ENCODE data around the gene SLC39A6.

Gene SLC39A6

GRCh38 chr18:36153771-36154170 lies 24.6 kb upstream of the SLC39A6 start:
- no peak for TF ChIP-seq ZNF274 (IDR thresholded peaks at IDR 0.05; ENCODE audit: low read depth, low read length)

GRCh38 chr18:36153203-36153602 lies 24.1 kb upstream of the SLC39A6 start:
- TF ChIP-seq ZNF274 (IDR thresholded peaks at IDR 0.05; ENCODE audit: low read depth, low read length) = no peak
- no peak overlapping the region for H3K4me3 ChIP-seq (ENCODE audit: low read length)

More at GRCh38 chr18:36153771-36154170, 24.6 kb upstream of the SLC39A6 start:
- H3K4me3 ChIP-seq (ENCODE audit: low read length) = no peak overlapping the region

- TF ChIP-seq ZNF274 (IDR thresholded peaks at IDR 0.05; ENCODE audit: low read depth, low read length) = no peak
- no peak overlapping the region for H3K4me3 ChIP-seq (ENCODE audit: low read length)
Observed at GRCh38 chr18:36152781-36153180, 23.6 kb upstream of the SLC39A6 start.

GRCh38 chr18:36149514-36150289 lies 20.6 kb upstream of the SLC39A6 start:
- TF ChIP-seq ZNF274 (IDR thresholded peaks at IDR 0.05; ENCODE audit: low read depth, low read length) = no peak
- peak overlapping the region; percentile 36; the same call in 1 of the 2 replicates for H3K4me3 ChIP-seq (ENCODE audit: low read length)

- no peak for TF ChIP-seq ZNF274 (IDR thresholded peaks at IDR 0.05; ENCODE audit: low read depth, low read length)
- H3K4me3 ChIP-seq (ENCODE audit: low read length) = no peak overlapping the region
Observed at GRCh38 chr18:36143391-36143790, 14.3 kb upstream of the SLC39A6 start.

GRCh38 chr18:36142751-36143150 lies 13.6 kb upstream of the SLC39A6 start:
- no peak for TF ChIP-seq ZNF274 (IDR thresholded peaks at IDR 0.05; ENCODE audit: low read depth, low read length)
- no peak overlapping the region for H3K4me3 ChIP-seq (ENCODE audit: low read length)

GRCh38 chr18:36141576-36141975 lies 12.4 kb upstream of the SLC39A6 start:
- TF ChIP-seq ZNF274 (IDR thresholded peaks at IDR 0.05; ENCODE audit: low read depth, low read length) = no peak
- no peak overlapping the region for H3K4me3 ChIP-seq (ENCODE audit: low read length)

- no peak for TF ChIP-seq ZNF274 (IDR thresholded peaks at IDR 0.05; ENCODE audit: low read depth, low read length)
- no peak overlapping the region for H3K4me3 ChIP-seq (ENCODE audit: low read length)
Observed at GRCh38 chr18:36139245-36139644, 10.1 kb upstream of the SLC39A6 start.

- no peak overlapping the region for H3K4me3 ChIP-seq (ENCODE audit: low read length)
- no peak for TF ChIP-seq ZNF274 (IDR thresholded peaks at IDR 0.05; ENCODE audit: low read depth, low read length)
Observed at GRCh38 chr18:36135264-36135663, 6.1 kb upstream of the SLC39A6 start.

GRCh38 chr18:36132756-36133155 lies 3.6 kb upstream of the SLC39A6 start:
- no peak overlapping the region for H3K4me3 ChIP-seq (ENCODE audit: low read length)
- no peak for TF ChIP-seq ZNF274 (IDR thresholded peaks at IDR 0.05; ENCODE audit: low read depth, low read length)

GRCh38 chr18:36131692-36132483 lies 2.7 kb upstream of the SLC39A6 start:
- TF ChIP-seq ZNF274 (IDR thresholded peaks at IDR 0.05; ENCODE audit: low read depth, low read length) = no peak
- H3K4me3 ChIP-seq (ENCODE audit: low read length) = peak overlapping the region; percentile 97; the same call in 1 of the 2 replicates

- peak overlapping the region; percentile 97 for H3K4me3 ChIP-seq (ENCODE audit: low read length)
- no peak for TF ChIP-seq ZNF274 (IDR thresholded peaks at IDR 0.05; ENCODE audit: low read depth, low read length)
Observed at GRCh38 chr18:36130883-36131653, 1.9 kb upstream of the SLC39A6 start.

GRCh38 chr18:36130039-36130831 lies 1.1 kb upstream of the SLC39A6 start:
- peak overlapping the region; percentile 97 for H3K4me3 ChIP-seq (ENCODE audit: low read length)

More at GRCh38 chr18:36130039-36130831, 1.1 kb upstream of the SLC39A6 start:
- no peak for TF ChIP-seq ZNF274 (IDR thresholded peaks at IDR 0.05; ENCODE audit: low read depth, low read length)
